ENCODE results near the gene CELF3.

CELF3 gene

DNA sequence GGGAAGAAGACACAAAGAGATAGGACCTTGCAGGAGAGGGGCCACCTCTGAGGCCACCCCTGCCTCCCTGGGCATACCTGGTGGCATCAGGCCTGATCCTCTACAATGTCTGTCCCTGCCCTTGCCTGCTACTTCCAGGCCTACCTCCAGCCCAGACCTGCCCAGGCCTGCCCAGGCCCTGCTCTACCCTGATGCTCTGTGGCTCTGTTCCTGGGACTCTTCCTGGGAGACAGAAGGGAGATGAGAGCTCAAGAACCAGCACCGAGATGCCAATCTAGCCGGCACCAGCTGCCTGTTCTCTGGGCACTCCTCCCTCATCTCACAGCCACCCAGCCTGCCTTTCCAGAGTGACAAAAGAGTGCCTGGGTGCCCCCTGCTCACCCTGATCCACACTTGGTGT is 2.7 kb downstream of the CELF3 start:
- peaks cover 5% of the 10 kb centered on the region for H3K4me1 Mint-ChIP-seq (ENCODE audit: low read depth)
- no peaks in the 10 kb centered on the region for H3K9me3 Mint-ChIP-seq
- no peak overlapping the region for H3K27ac Mint-ChIP-seq
- H3K27me3 Mint-ChIP-seq (ENCODE audit: low read depth), result peaks cover 48% of the 10 kb centered on the region
- no peaks in the 10 kb centered on the region for H3K36me3 Mint-ChIP-seq (ENCODE audit: low read depth)
- H3K4me3 Mint-ChIP-seq, result no peak overlapping the region

DNA sequence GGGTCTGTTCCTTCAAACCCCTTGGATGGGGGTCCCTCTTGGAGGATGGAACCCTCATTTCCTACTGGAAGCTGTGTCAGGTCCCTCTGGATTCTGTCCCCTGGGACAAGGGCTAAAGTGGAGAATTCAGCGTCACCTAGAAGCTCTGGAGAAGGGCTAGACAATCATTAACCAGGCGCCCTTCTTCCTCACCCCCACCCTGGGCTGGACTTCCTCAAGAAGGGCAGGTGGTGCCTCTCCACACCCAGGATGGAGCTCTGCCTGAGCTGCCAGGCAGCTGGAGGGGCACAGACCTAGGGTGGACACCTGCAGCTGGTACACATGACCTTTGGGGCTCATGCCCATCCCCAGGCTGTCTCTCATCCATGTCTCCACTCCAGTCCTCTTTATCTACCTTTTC is 3.6 kb downstream of the CELF3 start:
- Mint-ChIP-seq H3K27ac (no peak overlapping the region), H3K36me3 (ENCODE audit: low read depth) (no peaks in the 10 kb centered on the region), H3K27me3 (ENCODE audit: low read depth) (peaks cover 39% of the 10 kb centered on the region), H3K4me1 (ENCODE audit: low read depth) (peaks cover 5% of the 10 kb centered on the region), H3K4me3 (no peak overlapping the region), H3K9me3 (no peaks in the 10 kb centered on the region)

DNA sequence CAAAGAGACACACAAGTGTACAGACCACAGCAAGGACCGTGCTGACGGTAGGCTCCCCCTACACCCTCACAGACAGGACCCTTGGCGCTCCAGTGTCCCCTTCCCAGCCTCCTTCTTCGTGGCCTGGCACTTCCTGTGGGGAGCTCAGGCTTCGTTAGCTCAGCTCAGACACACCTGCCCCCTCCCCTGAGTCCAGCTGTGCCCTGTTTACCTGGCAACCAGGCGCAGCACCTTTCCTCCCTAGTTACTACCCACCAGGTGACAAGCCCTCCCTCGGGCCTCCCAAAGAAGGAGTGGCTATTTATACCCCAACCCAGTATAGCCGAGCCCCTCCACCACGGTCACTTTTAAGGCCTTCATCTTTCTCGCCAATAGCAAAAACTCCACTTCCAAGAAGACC is 4.7 kb downstream of the CELF3 start:
- Mint-ChIP-seq H3K4me3 (no peak overlapping the region), H3K9me3 (no peaks in the 10 kb centered on the region), H3K27ac (no peak overlapping the region), H3K4me1 (ENCODE audit: low read depth) (peaks cover 2% of the 10 kb centered on the region), H3K27me3 (ENCODE audit: low read depth) (peaks cover 28% of the 10 kb centered on the region), H3K36me3 (ENCODE audit: low read depth) (no peaks in the 10 kb centered on the region)

DNA sequence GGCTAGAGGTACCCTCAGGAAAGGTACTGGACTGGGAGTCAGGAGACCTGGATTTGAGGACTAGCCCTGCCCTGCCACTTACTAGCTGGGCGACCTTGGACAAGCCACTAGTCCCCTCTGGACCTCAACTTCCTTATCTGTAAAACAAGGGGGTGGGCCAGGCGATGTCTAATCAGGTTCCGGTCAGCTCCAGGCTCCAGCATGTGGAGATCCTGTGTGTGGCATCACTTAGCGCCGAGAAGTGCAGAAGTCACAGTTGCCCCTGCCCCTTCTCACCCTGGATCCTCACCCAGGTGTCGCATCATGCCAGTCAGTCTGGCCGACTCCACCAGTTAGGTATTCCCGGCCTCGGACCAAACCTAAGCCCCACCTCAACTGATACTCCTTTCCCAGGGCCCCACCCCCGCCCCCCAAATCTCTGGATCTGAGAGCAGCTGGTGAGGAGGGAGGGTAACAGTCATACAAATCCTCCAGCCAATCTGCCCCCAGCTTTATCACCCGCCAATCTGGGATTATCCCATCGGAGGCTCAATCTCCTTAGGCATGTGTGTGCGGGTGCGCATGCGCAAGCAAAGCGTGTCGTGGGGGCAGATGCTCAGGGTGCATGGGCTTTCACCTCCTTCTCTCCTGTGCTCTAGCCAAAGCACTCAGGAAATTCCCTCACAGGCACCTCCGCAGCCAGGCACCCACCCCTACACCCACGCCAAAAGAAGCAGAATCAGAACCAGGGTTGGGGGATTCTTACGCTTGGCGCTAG is 5.4 kb downstream of the CELF3 start:
- Mint-ChIP-seq H3K4me1 (ENCODE audit: low read depth) (no peaks in the 10 kb centered on the region), H3K4me3 (no peak overlapping the region), H3K36me3 (ENCODE audit: low read depth) (no peaks in the 10 kb centered on the region), H3K27ac (no peak overlapping the region), H3K9me3 (no peaks in the 10 kb centered on the region), H3K27me3 (ENCODE audit: low read depth) (peaks cover 24% of the 10 kb centered on the region)

DNA sequence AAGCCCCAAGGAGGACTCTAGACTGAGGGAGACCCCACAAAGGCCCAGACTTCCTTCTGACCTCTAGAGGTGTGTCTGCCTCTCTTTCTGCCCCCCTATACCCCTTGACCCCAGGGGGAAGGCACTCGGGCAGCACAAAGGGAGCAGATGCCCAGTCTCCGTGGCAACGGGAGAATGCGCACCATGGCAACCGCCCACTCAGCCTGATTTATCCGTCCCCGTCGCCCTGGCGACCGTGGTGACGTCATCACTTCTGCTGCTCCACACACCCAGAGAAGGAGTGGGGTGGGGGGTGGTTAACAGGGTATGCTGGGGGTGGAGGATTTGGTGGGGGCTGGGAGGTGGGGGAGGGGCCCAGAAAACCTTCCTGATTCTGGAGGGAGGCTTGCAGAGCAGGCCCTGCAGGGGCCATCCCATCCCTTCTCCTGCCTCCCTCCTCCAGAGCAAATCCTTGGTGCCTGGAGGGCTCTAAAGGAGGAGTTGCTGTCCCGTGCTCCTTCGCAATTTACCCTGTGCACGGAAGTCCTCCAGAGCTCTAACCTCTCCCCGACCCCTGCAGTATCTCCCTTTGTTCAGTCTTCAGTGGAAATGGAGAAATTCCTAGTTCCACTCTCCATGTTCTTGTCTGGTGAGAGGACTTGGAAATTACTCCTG is 6.3 kb downstream of the CELF3 start:
- Mint-ChIP-seq H3K27me3 (ENCODE audit: low read depth) (peaks cover 15% of the 10 kb centered on the region), H3K4me1 (ENCODE audit: low read depth) (no peaks in the 10 kb centered on the region), H3K36me3 (ENCODE audit: low read depth) (no peaks in the 10 kb centered on the region), H3K9me3 (no peaks in the 10 kb centered on the region), H3K4me3 (no peak overlapping the region), H3K27ac (no peak overlapping the region)

DNA sequence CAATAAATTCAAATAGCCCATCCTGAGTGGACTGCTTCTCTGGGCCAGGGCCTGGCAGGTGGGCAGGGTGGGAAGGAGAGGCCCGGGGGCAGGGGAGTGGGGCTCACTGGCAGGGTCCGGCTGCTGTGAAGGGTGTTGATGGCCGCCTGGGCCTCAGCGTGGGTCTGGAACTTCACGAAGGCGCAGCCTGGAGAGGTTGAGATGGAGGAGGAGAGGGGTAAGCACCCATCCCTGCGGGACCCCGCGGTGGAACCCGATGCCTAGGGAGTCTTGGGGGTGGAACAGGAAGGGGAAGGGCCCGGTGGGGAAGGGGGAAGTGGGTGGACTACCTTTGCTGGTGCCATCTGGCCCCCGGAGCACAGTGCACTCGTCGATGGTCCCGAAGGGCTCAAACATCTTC is 7.7 kb downstream of the CELF3 start:
- peaks cover 7% of the 10 kb centered on the region for H3K27me3 Mint-ChIP-seq (ENCODE audit: low read depth)
- H3K27ac Mint-ChIP-seq, result no peak overlapping the region
- no peaks in the 10 kb centered on the region for H3K36me3 Mint-ChIP-seq (ENCODE audit: low read depth)
- H3K4me3 Mint-ChIP-seq, result no peak overlapping the region
- H3K4me1 Mint-ChIP-seq (ENCODE audit: low read depth), result no peaks in the 10 kb centered on the region
- H3K9me3 Mint-ChIP-seq, result no peaks in the 10 kb centered on the region

DNA sequence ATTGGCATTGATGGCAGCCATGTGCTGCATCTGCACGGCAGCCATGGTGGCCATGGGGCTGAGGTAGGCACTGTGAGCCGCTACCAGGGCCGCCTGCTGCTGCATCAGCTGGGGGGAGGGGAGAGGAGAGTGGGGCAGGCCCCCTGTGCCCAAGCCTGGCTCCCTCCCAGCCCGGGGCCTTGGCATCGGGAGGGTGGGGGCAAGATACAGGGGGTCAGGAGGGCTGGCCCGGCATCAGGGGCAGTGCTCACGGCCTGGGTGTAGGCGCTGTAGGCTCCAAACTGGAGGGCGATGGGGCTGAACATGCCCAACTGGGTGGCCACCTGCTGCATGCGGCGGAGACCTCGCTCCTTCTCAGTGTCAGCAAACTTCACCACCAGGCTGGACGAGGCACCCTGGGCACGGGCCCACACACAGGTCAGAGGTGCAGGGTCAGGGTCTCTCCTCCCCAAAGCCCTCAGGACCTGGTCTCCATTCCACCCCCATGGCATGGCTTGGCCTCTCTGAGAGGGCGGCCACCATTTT is 9.0 kb downstream of the CELF3 start:
- Mint-ChIP-seq H3K27ac (no peak overlapping the region), H3K36me3 (ENCODE audit: low read depth) (no peaks in the 10 kb centered on the region), H3K27me3 (ENCODE audit: low read depth) (peaks cover 5% of the 10 kb centered on the region), H3K4me3 (no peak overlapping the region), H3K9me3 (no peaks in the 10 kb centered on the region), H3K4me1 (ENCODE audit: low read depth) (no peaks in the 10 kb centered on the region)

DNA sequence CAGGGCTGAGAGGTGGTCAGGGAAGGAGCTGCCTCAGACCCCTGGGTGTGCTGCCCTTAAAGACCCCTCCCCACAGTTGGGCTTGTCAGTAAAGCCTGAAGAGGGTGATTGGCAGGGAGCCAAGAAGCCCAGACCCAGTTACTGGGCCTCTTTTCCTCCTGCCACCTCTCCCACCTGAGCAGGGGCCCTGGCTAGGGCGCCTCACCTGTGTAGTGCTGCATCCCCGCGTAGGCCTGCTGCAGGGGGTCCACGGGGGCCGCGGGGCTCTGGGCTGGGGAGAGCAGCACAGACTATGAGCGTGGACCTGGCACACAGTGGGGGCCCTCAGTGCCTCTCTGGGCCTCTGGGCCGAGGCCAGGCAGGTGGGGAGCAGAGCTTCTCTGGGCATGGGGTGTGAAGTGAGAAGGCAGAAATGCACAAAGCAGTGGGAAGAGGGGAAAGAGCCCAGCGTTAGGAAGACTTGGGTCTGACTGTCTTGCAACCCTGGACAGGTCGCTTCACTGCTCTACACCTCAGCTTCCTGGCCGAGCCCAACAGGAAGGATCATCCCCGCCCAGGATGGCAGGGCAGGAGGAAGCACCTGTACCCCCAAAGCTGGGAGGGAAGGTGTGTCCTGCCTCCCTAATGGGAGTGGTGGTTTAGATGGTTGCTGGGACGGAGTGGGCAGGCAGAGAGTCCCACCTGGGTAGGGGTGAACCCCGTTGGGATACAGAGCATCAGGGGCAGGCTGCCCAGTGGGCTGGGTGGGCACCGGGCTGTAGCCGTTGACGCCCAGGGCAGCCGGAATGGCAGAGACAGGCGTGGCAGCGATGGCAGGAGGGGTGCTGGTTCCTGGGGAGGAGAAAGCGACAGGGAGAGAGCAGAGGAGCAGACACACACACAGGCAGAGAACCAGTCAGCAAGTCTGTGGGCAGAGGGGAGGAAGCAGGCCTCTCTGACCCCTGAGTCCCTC is 9.9 kb downstream of the CELF3 start:
- Mint-ChIP-seq H3K27me3 (ENCODE audit: low read depth) (no peaks in the 10 kb centered on the region), H3K4me1 (ENCODE audit: low read depth) (no peaks in the 10 kb centered on the region), H3K27ac (no peak overlapping the region), H3K4me3 (no peak overlapping the region), H3K36me3 (ENCODE audit: low read depth) (no peaks in the 10 kb centered on the region), H3K9me3 (no peaks in the 10 kb centered on the region)

DNA sequence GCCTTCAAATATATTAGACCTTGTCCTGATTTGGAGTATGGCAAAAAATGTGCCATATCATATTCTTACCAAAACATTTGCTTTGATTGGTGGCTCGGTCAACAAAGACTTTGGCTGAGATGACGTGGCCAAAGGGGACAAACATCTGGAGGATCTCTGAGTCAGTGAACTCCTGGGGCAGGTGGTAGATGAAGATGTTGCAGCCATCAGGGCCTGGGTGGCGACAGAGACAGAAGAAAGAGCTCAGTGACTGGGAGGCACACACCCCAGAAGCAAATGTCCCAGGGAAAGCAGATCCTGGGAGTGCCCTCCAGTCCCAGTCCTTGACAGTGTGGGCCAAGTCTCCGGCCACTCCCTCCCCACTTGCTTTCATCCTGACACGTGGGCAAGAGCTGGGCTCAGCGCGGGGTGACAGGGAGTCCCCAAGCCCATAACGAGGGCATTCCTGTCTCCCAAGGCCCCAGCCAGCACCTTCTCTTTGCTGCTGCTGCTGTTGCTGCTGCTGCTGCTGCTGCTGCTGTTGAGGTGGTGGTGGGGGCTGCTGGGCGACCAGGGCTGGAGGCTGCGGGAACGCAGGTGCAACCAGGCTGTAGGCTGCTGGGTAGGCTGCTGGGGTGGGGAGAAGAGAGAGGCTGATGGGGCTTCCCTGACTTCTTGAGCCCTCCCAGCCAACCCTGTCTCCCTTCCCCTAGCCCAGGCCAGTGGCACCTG is 10.7 kb downstream of the CELF3 start:
- no peak overlapping the region for H3K27ac Mint-ChIP-seq

DNA sequence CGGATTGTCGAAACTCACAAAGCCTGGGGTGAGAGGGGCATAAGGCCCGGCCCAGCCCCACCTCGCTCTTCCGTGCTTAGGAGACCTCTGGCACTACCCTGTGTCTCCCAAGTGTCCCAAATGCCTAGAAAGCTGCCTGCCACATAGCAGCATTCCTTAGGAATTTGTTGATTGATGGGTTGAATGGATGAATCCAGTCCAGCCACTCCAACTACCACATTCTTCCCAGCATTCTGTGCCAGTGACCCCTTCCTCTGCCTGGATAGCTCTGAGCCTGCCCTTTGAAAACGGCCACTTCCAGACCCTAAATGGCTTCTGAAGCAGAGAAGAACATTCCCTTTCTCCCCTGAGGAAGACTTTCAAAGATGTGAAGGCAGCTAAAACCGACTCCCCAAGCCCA is 11.5 kb downstream of the CELF3 start:
- peaks cover 5% of the 10 kb centered on the region for H3K36me3 Mint-ChIP-seq (ENCODE audit: low read depth)
- no peak overlapping the region for H3K4me3 Mint-ChIP-seq
- no peaks in the 10 kb centered on the region for H3K27me3 Mint-ChIP-seq (ENCODE audit: low read depth)
- H3K27ac Mint-ChIP-seq, result no peak overlapping the region
- H3K4me1 Mint-ChIP-seq (ENCODE audit: low read depth), result no peaks in the 10 kb centered on the region
- H3K9me3 Mint-ChIP-seq, result no peaks in the 10 kb centered on the region

More for the DNA sequence above, 10.7 kb downstream of the CELF3 start:
- H3K9me3 Mint-ChIP-seq, result no peaks in the 10 kb centered on the region
- H3K27me3 Mint-ChIP-seq (ENCODE audit: low read depth), result no peaks in the 10 kb centered on the region
- peaks cover 2% of the 10 kb centered on the region for H3K36me3 Mint-ChIP-seq (ENCODE audit: low read depth)
- no peaks in the 10 kb centered on the region for H3K4me1 Mint-ChIP-seq (ENCODE audit: low read depth)
- H3K4me3 Mint-ChIP-seq, result no peak overlapping the region

DNA sequence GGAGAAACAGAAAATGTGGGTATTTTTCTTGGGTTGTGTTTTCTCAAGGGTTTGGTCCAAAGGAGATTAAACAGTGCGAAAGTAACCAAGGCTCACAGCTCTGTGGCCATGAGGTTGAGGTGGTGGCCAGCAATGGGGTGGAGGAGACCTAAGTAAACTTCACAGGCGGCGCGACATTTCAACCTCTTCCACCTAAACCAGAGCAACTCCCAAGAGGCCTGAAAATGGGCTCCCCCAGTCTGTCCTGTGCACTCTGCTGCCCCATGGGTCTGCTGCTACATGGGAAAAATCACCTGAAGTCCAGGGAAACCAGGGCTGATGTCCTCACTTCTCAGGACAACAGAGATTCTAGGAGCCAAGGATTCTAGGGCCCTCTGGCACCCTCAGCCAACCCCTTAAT is 12.4 kb downstream of the CELF3 start:
- H3K4me3 Mint-ChIP-seq, result no peak overlapping the region
- H3K27me3 Mint-ChIP-seq (ENCODE audit: low read depth), result no peaks in the 10 kb centered on the region
- H3K36me3 Mint-ChIP-seq (ENCODE audit: low read depth), result peaks cover 5% of the 10 kb centered on the region
- no peak overlapping the region for H3K27ac Mint-ChIP-seq
- H3K9me3 Mint-ChIP-seq, result no peaks in the 10 kb centered on the region
- H3K4me1 Mint-ChIP-seq (ENCODE audit: low read depth), result no peaks in the 10 kb centered on the region

DNA sequence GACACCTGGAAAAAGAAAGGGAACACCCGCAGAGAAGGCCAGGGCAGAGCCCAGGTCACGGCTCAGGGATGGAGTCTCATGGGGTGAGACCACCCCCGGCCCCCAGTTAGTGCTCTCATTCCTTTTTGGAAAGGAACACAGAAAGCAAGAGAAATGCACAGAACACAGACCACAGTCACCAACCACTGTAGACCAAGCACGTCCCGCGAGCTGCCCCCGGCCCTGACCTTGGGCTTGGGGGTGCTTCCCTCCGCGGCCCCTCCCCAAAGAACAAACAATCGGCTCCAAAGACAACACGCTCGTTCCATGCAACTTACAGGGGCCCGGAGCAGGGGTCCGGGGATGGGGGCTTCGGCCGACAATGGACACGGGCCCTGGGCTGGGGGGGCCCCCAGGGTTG is 12.8 kb downstream of the CELF3 start:
- H3K4me3 Mint-ChIP-seq, result no peak overlapping the region
- no peaks in the 10 kb centered on the region for H3K27me3 Mint-ChIP-seq (ENCODE audit: low read depth)
- H3K4me1 Mint-ChIP-seq (ENCODE audit: low read depth), result no peaks in the 10 kb centered on the region
- H3K27ac Mint-ChIP-seq, result no peak overlapping the region
- peaks cover 5% of the 10 kb centered on the region for H3K36me3 Mint-ChIP-seq (ENCODE audit: low read depth)
- H3K9me3 Mint-ChIP-seq, result no peaks in the 10 kb centered on the region

DNA sequence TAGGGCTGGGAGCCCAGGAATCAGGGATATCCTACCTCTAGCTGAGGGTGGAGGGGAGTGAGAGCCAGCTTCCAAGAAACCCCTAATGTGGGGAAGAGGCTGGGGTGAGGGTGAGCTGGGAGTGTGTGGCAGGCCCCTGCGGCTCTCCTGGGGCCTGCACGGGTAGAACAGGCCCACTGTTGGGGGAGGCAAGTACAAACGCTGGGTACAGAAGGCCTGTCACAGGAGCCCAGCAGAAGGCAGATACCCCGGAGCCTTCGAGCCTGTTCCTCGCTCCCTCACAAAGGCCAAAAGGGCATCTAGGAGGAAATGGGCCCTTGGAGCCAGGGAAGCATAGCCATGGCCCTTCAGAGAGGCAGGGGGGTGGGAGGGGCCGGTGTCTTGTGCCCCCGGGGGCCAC is 13.7 kb downstream of the CELF3 start:
- Mint-ChIP-seq H3K27ac (no peak overlapping the region), H3K27me3 (ENCODE audit: low read depth) (no peaks in the 10 kb centered on the region), H3K4me3 (no peak overlapping the region), H3K9me3 (no peaks in the 10 kb centered on the region), H3K4me1 (ENCODE audit: low read depth) (no peaks in the 10 kb centered on the region), H3K36me3 (ENCODE audit: low read depth) (peaks cover 5% of the 10 kb centered on the region)

DNA sequence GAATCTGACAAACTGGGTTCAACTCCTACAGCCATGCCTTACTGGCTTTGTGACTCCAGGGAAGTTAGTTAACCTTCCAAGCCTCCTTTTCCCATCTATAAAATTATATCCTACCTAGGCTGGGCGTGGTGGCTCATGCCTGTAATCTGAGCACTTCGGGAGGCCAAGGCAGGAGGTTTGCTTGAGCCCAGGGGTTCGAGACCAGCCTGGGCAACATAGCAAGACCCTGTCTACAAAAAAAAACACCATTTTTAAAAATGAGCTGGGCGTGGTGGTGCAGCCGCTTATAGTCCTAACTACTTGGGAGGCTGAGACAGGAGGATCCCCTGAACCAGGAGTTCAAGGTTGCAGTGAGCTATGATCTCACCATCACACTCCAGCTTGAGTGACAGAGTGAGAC is 15.1 kb downstream of the CELF3 start:
- Mint-ChIP-seq H3K4me3 (no peak overlapping the region), H3K9me3 (no peaks in the 10 kb centered on the region), H3K4me1 (ENCODE audit: low read depth) (no peaks in the 10 kb centered on the region), H3K36me3 (ENCODE audit: low read depth) (peaks cover 5% of the 10 kb centered on the region), H3K27ac (no peak overlapping the region), H3K27me3 (ENCODE audit: low read depth) (no peaks in the 10 kb centered on the region)

Data from T-helper 1 cell treated with Interleukin-12 subunit alpha and Interleukin-12 subunit beta and Interleukin-4 antibody, amounts not matched to agents 30 μg/mL and 1 μg/mL, for 36 hours (primary cell).